ENCODE results near the gene MVD. TPM values are rescaled to one million over a fixed set of nuclear protein-coding genes. Genes with fewer than 3 reads are reported as not detected.

The MVD gene
- total and polyA plus RNA-seq, 4 donors = 39.1 to 135 (median 119) TPM

DNA sequence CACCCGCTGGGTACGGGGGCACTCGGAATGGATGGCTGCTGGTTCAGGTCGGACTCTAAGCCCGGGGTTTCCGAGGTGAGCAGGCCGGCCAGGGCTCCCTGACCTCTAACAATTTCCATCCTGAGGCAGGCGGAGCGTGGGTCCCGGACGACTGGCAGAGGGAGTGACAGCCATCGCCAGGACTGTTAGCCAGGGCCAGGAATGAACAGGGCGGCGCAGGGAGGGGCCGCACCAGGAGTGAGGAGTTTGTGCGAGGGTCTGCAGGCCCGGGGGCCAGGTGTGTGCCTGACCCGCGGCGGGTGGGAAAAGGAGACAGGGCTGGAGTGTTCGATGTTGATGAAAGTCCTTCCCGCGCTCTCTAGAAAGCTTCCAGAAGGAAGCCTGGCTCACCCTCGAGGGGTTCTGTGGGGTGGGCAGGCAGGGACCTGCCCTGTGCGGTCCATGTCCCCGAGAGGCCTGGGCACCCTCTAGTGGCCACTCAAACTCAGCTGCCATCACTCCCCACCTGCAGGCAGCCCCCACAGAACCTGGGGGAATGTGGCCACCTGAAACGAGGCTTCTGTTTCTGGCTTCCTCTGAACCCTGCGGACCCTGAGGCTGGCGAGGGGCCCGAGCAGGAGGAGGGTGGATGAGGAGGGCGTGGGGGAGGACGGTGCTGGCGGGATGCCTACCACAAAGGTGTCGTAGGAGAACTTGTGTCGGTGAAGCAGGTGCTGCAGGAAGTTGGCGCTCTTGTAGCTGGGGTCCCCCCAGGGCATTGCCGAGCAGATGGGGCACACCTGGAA, 35.1 kb upstream of the MVD start:
- H3K4me3 ChIP-seq = no peak overlapping the region
- H3K9ac ChIP-seq (ENCODE audit: insufficient read depth in 1 of 2, low read length in 2 of 2) = no peak overlapping the region
- WGBS, 2 donors = 84 to 88% methylated on average over 37 of the region's 37 CpGs
- no peaks in the 10 kb centered on the region for H3K9me3 ChIP-seq (ENCODE audit: control insufficient read depth in 4 of 4, insufficient read depth in 3 of 4, low read length in 3 of 4)
- no peaks in the 10 kb centered on the region for H3K27me3 ChIP-seq (ENCODE audit: control insufficient read depth in 3 of 3, insufficient read depth in 3 of 3, low read length in 2 of 3)
- no peak for DNase-seq
- ATAC-seq (ENCODE audit: insufficient read depth, low FRiP score) = no peak
- H3K27ac ChIP-seq (ENCODE audit: low read depth in 1 of 2, low read length in 1 of 2) = peak overlapping the region in 1 of 2 donors; percentile 15
- TF ChIP-seq, protein P1, sequence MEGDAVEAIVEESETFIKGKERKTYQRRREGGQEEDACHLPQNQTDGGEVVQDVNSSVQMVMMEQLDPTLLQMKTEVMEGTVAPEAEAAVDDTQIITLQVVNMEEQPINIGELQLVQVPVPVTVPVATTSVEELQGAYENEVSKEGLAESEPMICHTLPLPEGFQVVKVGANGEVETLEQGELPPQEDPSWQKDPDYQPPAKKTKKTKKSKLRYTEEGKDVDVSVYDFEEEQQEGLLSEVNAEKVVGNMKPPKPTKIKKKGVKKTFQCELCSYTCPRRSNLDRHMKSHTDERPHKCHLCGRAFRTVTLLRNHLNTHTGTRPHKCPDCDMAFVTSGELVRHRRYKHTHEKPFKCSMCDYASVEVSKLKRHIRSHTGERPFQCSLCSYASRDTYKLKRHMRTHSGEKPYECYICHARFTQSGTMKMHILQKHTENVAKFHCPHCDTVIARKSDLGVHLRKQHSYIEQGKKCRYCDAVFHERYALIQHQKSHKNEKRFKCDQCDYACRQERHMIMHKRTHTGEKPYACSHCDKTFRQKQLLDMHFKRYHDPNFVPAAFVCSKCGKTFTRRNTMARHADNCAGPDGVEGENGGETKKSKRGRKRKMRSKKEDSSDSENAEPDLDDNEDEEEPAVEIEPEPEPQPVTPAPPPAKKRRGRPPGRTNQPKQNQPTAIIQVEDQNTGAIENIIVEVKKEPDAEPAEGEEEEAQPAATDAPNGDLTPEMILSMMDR (IDR thresholded peaks at IDR 0.05; ENCODE audit: control extremely low read depth, extremely low read depth) = no peak
- H3K4me1 ChIP-seq (ENCODE audit: control insufficient read depth in 5 of 5, insufficient read depth in 5 of 5, low read length in 5 of 5) = peaks cover 0 to 16% (median 0%) of the 10 kb centered on the region in 5 donors
- peaks cover 0 to 41% (median 4%) of the 10 kb centered on the region in 4 donors for H3K36me3 ChIP-seq (ENCODE audit: control insufficient read depth in 4 of 4, insufficient read depth in 4 of 4, low read length in 4 of 4)

DNA sequence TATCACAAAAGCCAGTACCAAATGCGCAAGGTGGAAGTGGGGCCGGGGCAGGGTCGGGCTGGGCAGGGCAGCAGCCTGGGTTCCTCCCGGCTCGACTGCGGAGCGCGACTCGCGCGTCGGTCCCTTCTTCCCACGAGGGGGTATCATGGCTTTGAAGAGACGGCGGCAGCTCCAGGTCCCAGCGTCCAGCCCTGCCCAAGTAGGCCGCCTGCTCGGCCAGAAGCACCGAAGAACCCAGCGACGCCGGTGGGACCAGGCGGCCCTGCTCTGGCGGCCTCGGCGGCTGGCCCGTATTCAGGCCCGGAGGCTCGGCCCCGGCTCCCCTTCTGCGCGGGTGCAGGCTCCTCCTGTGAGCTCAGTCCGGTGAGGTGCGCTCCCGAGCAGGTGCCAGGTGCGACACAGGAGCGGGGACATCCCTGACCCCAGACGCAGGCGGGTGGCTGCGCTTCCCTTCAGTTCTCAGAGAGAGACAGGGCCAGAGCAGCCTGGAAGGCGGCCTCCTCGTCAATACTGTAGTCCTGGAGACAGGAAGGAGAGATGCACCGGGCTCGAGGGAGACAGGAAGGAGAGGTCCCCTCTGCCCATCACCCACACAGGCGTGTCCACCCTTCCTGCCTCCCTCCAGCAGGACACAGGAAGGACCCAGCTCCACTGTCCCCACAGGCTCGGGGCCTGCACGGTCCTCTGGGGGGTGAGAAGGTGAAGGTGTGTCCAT, 34.4 kb upstream of the MVD start:
- ATAC-seq (ENCODE audit: insufficient read depth, low FRiP score) (no peak), DNase-seq (no peak)
- Histone ChIP-seq H3K9ac (ENCODE audit: insufficient read depth in 1 of 2, low read length in 2 of 2) (no peak overlapping the region), H3K4me1 (ENCODE audit: control insufficient read depth in 5 of 5, insufficient read depth in 5 of 5, low read length in 5 of 5) (peaks cover 0 to 16% (median 0%) of the 10 kb centered on the region in 5 donors), H3K36me3 (ENCODE audit: control insufficient read depth in 4 of 4, insufficient read depth in 4 of 4, low read length in 4 of 4) (peaks cover 0 to 41% (median 4%) of the 10 kb centered on the region in 4 donors), H3K27me3 (ENCODE audit: control insufficient read depth in 3 of 3, insufficient read depth in 3 of 3, low read length in 2 of 3) (no peaks in the 10 kb centered on the region), H3K9me3 (ENCODE audit: control insufficient read depth in 4 of 4, insufficient read depth in 3 of 4, low read length in 3 of 4) (no peaks in the 10 kb centered on the region), H3K27ac (ENCODE audit: low read depth in 1 of 2, low read length in 1 of 2) (peak overlapping the region in 1 of 2 donors; percentile 17), H3K4me3 (no peak overlapping the region)
- TF ChIP-seq, protein P1 (IDR thresholded peaks at IDR 0.05; ENCODE audit: control extremely low read depth, extremely low read depth) = no peak
- 86 to 92% methylated on average over 47 of the region's 47 CpGs for WGBS, 2 donors

DNA sequence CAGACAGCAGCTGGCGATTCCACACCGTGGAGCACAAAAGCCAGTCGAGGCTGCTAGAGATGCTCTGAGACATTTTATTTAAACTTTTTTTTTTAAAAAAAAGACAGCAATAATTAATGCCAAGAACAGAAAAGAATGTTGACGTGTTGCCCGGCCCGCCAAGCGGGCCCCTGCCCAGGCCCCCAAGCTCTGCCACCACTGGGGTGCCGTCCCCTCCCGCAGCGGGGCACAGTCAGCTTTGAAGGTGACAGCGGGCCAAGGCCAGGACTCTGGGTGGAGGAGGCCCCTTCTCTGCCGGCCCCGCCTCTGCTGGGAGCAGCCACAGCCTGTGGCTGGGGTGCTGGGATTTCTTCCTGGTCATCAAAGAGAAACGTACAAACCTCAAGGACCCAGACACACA, 33.5 kb upstream of the MVD start:
- H3K27me3 ChIP-seq (ENCODE audit: control insufficient read depth in 3 of 3, insufficient read depth in 3 of 3, low read length in 2 of 3) = no peaks in the 10 kb centered on the region
- H3K4me3 ChIP-seq = no peak overlapping the region
- DNase-seq (no peak), ATAC-seq (ENCODE audit: insufficient read depth, low FRiP score) (no peak)
- H3K27ac ChIP-seq (ENCODE audit: low read depth in 1 of 2, low read length in 1 of 2) = no peak overlapping the region
- WGBS, 2 donors = 87 to 92% methylated on average over 14 of the region's 14 CpGs
- TF ChIP-seq, protein P1 (IDR thresholded peaks at IDR 0.05; ENCODE audit: control extremely low read depth, extremely low read depth) = no peak
- peaks cover 0 to 41% (median 4%) of the 10 kb centered on the region in 4 donors for H3K36me3 ChIP-seq (ENCODE audit: control insufficient read depth in 4 of 4, insufficient read depth in 4 of 4, low read length in 4 of 4)
- peaks cover 0 to 11% (median 0%) of the 10 kb centered on the region in 5 donors for H3K4me1 ChIP-seq (ENCODE audit: control insufficient read depth in 5 of 5, insufficient read depth in 5 of 5, low read length in 5 of 5)
- H3K9me3 ChIP-seq (ENCODE audit: control insufficient read depth in 4 of 4, insufficient read depth in 3 of 4, low read length in 3 of 4) = no peaks in the 10 kb centered on the region
- no peak overlapping the region for H3K9ac ChIP-seq (ENCODE audit: insufficient read depth in 1 of 2, low read length in 2 of 2)
